Measurements from ENCODE around the gene RNU5D-1. TPM values are rescaled to one million over a fixed set of nuclear protein-coding genes. Genes with fewer than 3 reads are reported as not detected.

The RNU5D-1 gene
- total and polyA plus RNA-seq, 10 of the 15 experiments (the other 5 are each of a cell fraction or from before 2014, with no cell fraction given): not detected

DNA sequence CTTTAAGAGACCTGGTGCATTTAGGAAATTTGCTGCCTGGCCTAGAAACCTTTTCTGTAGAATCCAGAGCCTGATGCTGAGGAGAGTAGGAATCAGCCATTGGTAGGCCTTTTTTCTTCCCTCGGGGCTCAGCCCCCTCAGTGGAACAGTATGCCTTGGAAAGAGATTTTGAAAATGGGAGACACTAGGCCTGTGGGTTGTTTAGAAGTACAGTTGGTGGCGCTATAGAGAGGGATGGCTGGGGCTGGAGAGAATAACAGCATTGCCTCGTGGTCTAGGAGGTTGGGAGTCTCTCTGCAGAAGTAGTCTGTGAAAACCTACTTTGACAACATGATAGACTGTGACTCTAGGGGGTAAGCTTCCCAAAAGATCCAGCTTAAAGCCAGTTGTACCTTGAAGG is 16.9 kb upstream of the RNU5D-1 start:
- ATAC-seq: no peak
- no peak for DNase-seq (ENCODE audit: low read depth, low spot score)
- POLR2A ChIA-PET: interaction anchor here (0.8 kb wide), 1 partner anchor 28 kb away, joined by 3 read pairs; the partner anchor contains the start of gene RPS8
- no peak overlapping the region for H3K27ac ChIP-seq (ENCODE audit: control insufficient read depth, insufficient read depth)
- H3K9ac ChIP-seq (ENCODE audit: control insufficient read depth, insufficient read depth, low read length): no peak overlapping the region
- WGBS (ENCODE audit: insufficient coverage, insufficient replicate concordance, low lambda C conversion rate, missing lambda C conversion rate): 98% methylated on average over 3 of the region's 3 CpGs
- H4K20me1 ChIP-seq (ENCODE audit: control insufficient read depth, insufficient read depth): no peaks in the 10 kb centered on the region
- RAD21 ChIA-PET (ENCODE audit: unreplicated experiment): no interaction called here
- no peak overlapping the region for H3K4me2 ChIP-seq (ENCODE audit: control insufficient read depth, insufficient read depth)
- SMC1A ChIA-PET (ENCODE audit: uncharacterized antibody, unreplicated experiment): interaction anchor here (1.0 to 2.3 kb wide), 4 partner anchors 11 to 19 kb away, joined by 3 to 9 read pairs (median 4); no protein-coding TSS in a partner anchor
- in situ Hi-C loops (cut with MboI) (no loop called here), intact Hi-C loops (cut with micrococcal nuclease; ENCODE audit: unreplicated experiment) (no loop called here)
- TF ChIP-seq MYC (IDR thresholded peaks at IDR 0.05; ENCODE audit: insufficient read depth, insufficient read length, insufficient replicate concordance, low read length, severe bottlenecking): no peak
- no peak for TF ChIP-seq SIN3A (IDR thresholded peaks at IDR 0.05; ENCODE audit: low read depth, low read length)
- no peak for TF ChIP-seq BHLHE40 (IDR thresholded peaks at IDR 0.05; ENCODE audit: borderline replicate concordance in 1 of 2, low read depth in 2 of 2, low read length in 1 of 2)
- no peak for TF ChIP-seq SMAD1 (IDR thresholded peaks at IDR 0.05; ENCODE audit: low read depth, partially characterized antibody)
- TF ChIP-seq FOS (IDR thresholded peaks at IDR 0.05; ENCODE audit: borderline replicate concordance, extremely low read depth, insufficient read length): no peak
- TF ChIP-seq SRF (IDR thresholded peaks at IDR 0.05; ENCODE audit: low read depth in 2 of 2, low read length in 2 of 2): no peak
- no peak for TF ChIP-seq RB1 (IDR thresholded peaks at IDR 0.05; ENCODE audit: borderline replicate concordance)
- no peak for TF ChIP-seq YBX1 (IDR thresholded peaks at IDR 0.05)
- no peak for TF ChIP-seq CTCF (IDR thresholded peaks at IDR 0.05 in 2 of 3, conservative IDR thresholded peaks at IDR 0.05 in 1 of 3; ENCODE audit: control insufficient read depth in 2 of 3, extremely low read depth in 1 of 3, insufficient read depth in 1 of 3, low read depth in 3 of 3, low read length in 3 of 3)
- no peak for TF ChIP-seq IRF4 (IDR thresholded peaks at IDR 0.05; ENCODE audit: low read depth, low read length)
- TF ChIP-seq STAT3 (IDR thresholded peaks at IDR 0.05; ENCODE audit: low read depth, low read length): no peak
- no peak for TF ChIP-seq NFYA (IDR thresholded peaks at IDR 0.05; ENCODE audit: borderline replicate concordance, low read depth, low read length)
- no peak for TF ChIP-seq FOXK2 (IDR thresholded peaks at IDR 0.05)
- no peak for TF ChIP-seq SUZ12 (IDR thresholded peaks at IDR 0.05; ENCODE audit: unreplicated experiment)
- no peak for TF ChIP-seq TCF3 (IDR thresholded peaks at IDR 0.05; ENCODE audit: borderline replicate concordance, insufficient read depth, low read depth, low read length)
- H3K4me3 ChIP-seq: no peak overlapping the region
- no peaks in the 10 kb centered on the region for H3K9me3 ChIP-seq (replicated peaks; ENCODE audit: control insufficient read depth, insufficient read depth, low read length)
- H3K36me3 ChIP-seq (ENCODE audit: control insufficient read depth in 2 of 2, insufficient read depth in 2 of 2, low read length in 1 of 2): peaks cover 24 to 30% of the 10 kb centered on the region in 2 experiments
- no peaks in the 10 kb centered on the region for H3K4me1 ChIP-seq (ENCODE audit: control insufficient read depth, insufficient read depth, low read length)
- FAIRE-seq: no peak
- no peaks in the 10 kb centered on the region for H3K27me3 ChIP-seq (replicated peaks in 1 of 2; ENCODE audit: control insufficient read depth in 2 of 2, insufficient read depth in 2 of 2, low read length in 1 of 2)
- no TSS peak for BruUV-seq (replicated peaks)
- CTCF ChIA-PET: interaction anchor here (0.8 to 3.1 kb wide), 5 partner anchors 14 to 37 kb away, joined by 3 to 12 read pairs (median 4); partner anchors contain the start of gene RNU5D-1
- H2AFZ ChIP-seq (ENCODE audit: control insufficient read depth, low read depth, low read length): no peak overlapping the region
- H3K79me2 ChIP-seq (ENCODE audit: control insufficient read depth, insufficient read depth, low read length): peaks cover 17% of the 10 kb centered on the region
